Activated naive CD4-positive, alpha-beta T cell treated with anti-CD3 and anti-CD28 coated beads, Interleukin-2, amount 50 U/mL, for 72 hours (primary cell): Measurements from ENCODE around the gene PYCR2. TPM values are rescaled to one million over a fixed set of nuclear protein-coding genes. Genes with fewer than 3 reads are reported as not detected.
A peak's percentile ranks its signal among the peaks of the same experiment; 100 is the strongest.

Source experiments
- ATAC-seq, 2 donors: fragments of 150-1000 bp; cut with Tn5 transposase; 2 replicates each; pipeline ENCODE4 v1.10.0; 2021; ENCODE audit warnings: mild to moderate bottlenecking in 2 of 2, moderate library complexity in 2 of 2
- DNase-seq, 2 donors: peaks; one replicate each; pipeline ENCODE4 v3.0.0; 2021 to 2022; ENCODE audit warnings: low spot score in 2 of 2
- H3K27ac Mint-ChIP-seq, 2 donors: one replicate each; pipeline ENCODE4 v1.8.0; 2022; ENCODE audit warnings: mild to moderate bottlenecking in 2 of 2, mixed read lengths in 2 of 2
- H3K36me3 Mint-ChIP-seq, 2 donors: one replicate each; pipeline ENCODE4 v1.8.0; 2022; ENCODE audit warnings: mixed read lengths in 2 of 2
- H3K9me3 Mint-ChIP-seq, 2 donors: one replicate each; pipeline ENCODE4 v1.8.0; 2022; ENCODE audit warnings: mixed read lengths in 2 of 2
- total RNA-seq, 2 donors: library from RNA; stranded (reverse); gene quantifications; one replicate each; pipeline ENCODE4 v1.2.3, GENCODE V29; 2022

The PYCR2 gene
- total RNA-seq, 2 donors from 2014 or later, result 114 to 129 TPM

DNA sequence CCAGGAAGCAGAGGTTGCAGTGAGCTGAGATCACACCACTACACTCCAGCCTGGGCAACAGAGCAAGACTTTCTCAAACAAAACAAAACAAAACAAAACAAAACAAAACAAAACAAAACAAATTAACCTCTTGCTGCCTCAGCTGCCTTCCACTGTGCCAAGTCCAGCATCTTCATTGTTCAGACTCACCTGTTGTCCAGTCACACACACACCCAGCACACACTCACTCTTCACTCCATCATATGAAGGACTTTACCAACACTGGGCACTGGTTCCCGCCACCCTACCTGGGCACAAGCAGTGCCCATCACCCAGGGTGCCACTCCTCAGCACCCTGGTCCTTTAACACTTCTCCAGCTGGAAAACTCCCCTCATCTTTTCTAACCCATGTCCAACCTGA lies 14.6 kb downstream of the PYCR2 start:
- DNase-seq (no peak), ATAC-seq (no peak)
- H3K27ac Mint-ChIP-seq, result peak overlapping the region; percentile 0 to 3
- no peaks in the 10 kb centered on the region for H3K9me3 Mint-ChIP-seq
- H3K36me3 Mint-ChIP-seq, result no peaks in the 10 kb centered on the region

DNA sequence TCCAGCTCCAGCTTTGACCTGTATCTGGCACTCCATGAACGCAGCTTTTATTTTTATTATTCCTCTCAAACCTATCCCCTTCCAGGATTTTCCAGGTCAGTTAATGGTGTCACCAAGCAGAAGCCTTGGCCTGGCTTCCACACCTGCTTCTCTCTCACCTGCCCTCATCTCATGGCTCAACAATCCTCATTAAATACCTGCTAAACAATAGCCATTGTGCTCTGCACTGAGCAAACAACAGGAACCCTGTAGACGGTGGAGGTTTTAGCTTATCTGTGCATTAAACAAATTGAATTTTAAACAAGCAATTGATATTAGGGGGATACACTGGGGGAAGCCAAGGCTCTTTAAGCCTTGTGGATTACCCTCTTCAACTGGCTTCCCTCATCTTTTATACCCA lies 15.3 kb downstream of the PYCR2 start:
- H3K9me3 Mint-ChIP-seq, result peaks cover 0 to under 1% of the 10 kb centered on the region in 2 donors
- no peak for ATAC-seq
- DNase-seq, result no peak
- H3K36me3 Mint-ChIP-seq, result no peaks in the 10 kb centered on the region
- no peak overlapping the region for H3K27ac Mint-ChIP-seq

DNA sequence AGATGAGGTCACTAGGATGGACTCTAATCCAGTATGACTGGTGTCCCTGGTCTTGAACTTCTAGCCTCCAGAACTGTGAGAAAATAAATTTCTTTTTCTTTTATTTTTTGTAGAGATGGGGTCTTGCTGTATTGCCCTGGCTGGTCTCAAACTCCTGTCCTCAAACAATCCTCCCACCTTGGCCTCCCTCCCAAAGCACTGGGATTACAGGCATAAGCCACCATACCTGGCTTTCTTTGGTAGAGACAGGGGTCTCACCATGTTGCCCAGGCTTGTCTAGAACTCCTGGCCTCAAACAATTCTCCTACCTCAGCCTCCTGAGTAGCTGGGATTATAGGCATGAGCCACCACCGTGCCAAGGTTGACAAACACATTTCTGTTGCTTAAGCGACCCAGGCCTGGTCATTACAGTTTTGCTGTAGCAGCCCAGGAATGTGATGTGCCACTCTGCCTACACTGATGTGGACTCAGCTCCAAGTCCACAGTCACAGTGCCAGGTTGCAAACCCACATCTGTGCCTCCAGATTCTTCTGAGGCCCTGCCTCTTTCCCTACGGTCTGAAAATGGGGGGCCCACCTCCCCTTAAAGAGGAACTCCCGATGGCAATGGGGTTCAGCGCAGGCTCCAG lies 15.9 kb downstream of the PYCR2 start:
- Mint-ChIP-seq H3K36me3 (no peaks in the 10 kb centered on the region), H3K9me3 (peaks cover 0 to 3% of the 10 kb centered on the region in 2 donors), H3K27ac (peak overlapping the region in 1 of 2 donors; percentile 66)
- ATAC-seq (no peak), DNase-seq (no peak)

GRCh38 chr1:225907341-225907740 lies 16.7 kb downstream of the PYCR2 start:
- ATAC-seq, result no peak
- H3K9me3 Mint-ChIP-seq, result peaks cover 0 to 3% of the 10 kb centered on the region in 2 donors
- peak overlapping the region in 1 of 2 donors; percentile 66 for H3K27ac Mint-ChIP-seq
- H3K36me3 Mint-ChIP-seq, result no peaks in the 10 kb centered on the region
- no peak for DNase-seq

DNA sequence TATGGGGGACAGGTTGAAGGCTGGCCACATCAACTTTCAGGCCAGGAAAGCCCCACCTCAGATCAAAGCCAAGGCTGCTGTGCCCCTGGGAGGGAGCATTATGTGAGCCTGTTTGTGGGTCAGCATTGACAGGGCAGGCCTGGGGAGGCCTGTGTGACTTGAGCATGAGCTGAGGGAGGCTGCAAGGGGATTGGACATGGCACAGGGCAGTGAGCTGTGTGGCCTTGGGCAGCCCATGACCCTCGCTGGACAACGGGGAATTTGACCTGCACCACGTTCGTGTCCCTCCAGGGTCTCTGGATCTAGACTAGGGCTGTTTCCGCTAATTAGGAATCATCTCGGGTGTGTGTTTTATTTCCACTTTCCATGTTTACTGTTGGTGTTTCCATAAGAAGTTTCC lies 17.6 kb downstream of the PYCR2 start:
- Mint-ChIP-seq H3K9me3 (peaks cover 0 to 3% of the 10 kb centered on the region in 2 donors), H3K27ac (no peak overlapping the region), H3K36me3 (no peaks in the 10 kb centered on the region)
- DNase-seq, result no peak
- ATAC-seq, result no peak

- H3K27ac Mint-ChIP-seq, result peak overlapping the region in 1 of 2 donors; percentile 3
These were observed 20.4 kb downstream of the PYCR2 start for GRCh38 chr1:225903623-225904022.

DNA sequence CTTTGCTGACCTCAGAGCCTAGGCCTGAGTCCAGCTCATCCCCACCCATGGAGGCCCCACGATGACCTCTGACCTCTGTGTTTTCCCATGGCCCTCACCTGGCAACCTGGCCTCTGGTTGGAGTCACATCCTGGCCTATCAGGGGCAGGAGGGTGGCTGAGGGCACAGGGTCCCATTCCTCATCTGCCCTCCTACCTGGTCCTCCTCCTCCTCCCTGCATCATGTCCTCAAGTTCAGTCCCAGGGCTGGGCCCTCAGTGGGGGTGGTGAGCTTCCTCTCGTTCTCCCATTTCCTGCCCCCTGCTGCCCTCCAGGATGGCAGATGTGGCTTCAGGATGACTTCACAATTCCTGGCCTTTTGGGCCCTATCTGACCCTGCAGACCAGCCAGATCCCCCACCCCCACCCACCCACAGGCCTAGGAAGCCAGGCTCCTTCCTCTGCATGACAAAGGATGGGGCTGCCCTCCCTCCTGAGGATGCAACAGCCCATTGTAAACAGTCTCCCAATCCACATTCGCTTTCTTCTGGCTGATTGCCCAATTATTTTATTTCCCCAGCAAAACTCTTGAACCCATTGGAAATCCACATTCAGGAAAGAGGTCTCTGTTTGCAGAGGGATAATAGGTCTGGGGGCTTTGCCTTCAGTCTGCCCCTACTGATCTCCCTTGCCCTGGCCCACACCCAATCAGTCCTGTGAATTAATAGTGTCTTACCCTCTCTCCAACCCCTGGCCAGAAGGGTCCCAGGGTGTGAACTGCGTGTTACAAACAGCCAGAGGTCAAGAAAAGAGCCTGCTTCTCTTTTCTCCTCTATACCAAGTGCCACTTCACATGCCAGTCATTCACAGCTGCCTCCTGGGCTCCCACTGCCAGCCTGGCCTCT lies 24.8 kb downstream of the PYCR2 start:
- no peak for ATAC-seq
- DNase-seq, result no peak
- peak overlapping the region; percentile 12 to 81 for H3K27ac Mint-ChIP-seq
- H3K9me3 Mint-ChIP-seq, result peaks cover 3% of the 10 kb centered on the region in 2 donors
- peaks cover 0 to 15% of the 10 kb centered on the region in 2 donors for H3K36me3 Mint-ChIP-seq

More at GRCh38 chr1:225903623-225904022, 20.4 kb downstream of the PYCR2 start:
- Mint-ChIP-seq H3K36me3 (peaks cover 0 to 6% of the 10 kb centered on the region in 2 donors), H3K9me3 (peaks cover 0 to 3% of the 10 kb centered on the region in 2 donors)
- DNase-seq (no peak), ATAC-seq (no peak)

- Mint-ChIP-seq H3K27ac (peak overlapping the region; percentile 77 to 82), H3K9me3 (peaks cover 0 to 3% of the 10 kb centered on the region in 2 donors), H3K36me3 (peaks cover 0 to 15% of the 10 kb centered on the region in 2 donors)
- no peak for ATAC-seq
- no peak for DNase-seq
These were observed 26.2 kb downstream of the PYCR2 start for GRCh38 chr1:225897595-225898514.

GRCh38 chr1:225896937-225897549 lies 27.0 kb downstream of the PYCR2 start:
- ATAC-seq, result peak; percentile 99 to 100
- H3K36me3 Mint-ChIP-seq, result peaks cover 0 to 15% of the 10 kb centered on the region in 2 donors
- H3K27ac Mint-ChIP-seq, result peak overlapping the region; percentile 77 to 82

GRCh38 chr1:225896494-225896893 lies 27.6 kb downstream of the PYCR2 start:
- H3K36me3 Mint-ChIP-seq, result peaks cover 0 to 15% of the 10 kb centered on the region in 2 donors

More at GRCh38 chr1:225896937-225897549, 27.0 kb downstream of the PYCR2 start:
- peaks cover 0 to 3% of the 10 kb centered on the region in 2 donors for H3K9me3 Mint-ChIP-seq
- peak; percentile 62 to 77 for DNase-seq

GRCh38 chr1:225892307-225892706 lies 31.7 kb downstream of the PYCR2 start:
- no peaks in the 10 kb centered on the region for H3K36me3 Mint-ChIP-seq

More at GRCh38 chr1:225896494-225896893, 27.6 kb downstream of the PYCR2 start:
- ATAC-seq, result no peak
- Mint-ChIP-seq H3K27ac (peak overlapping the region in 1 of 2 donors; percentile 82), H3K9me3 (peaks cover 0 to 3% of the 10 kb centered on the region in 2 donors)
- DNase-seq, result no peak

GRCh38 chr1:225891229-225891972 lies 32.6 kb downstream of the PYCR2 start:
- ATAC-seq (no peak), DNase-seq (no peak)
- H3K9me3 Mint-ChIP-seq, result no peaks in the 10 kb centered on the region
- no peak overlapping the region for H3K27ac Mint-ChIP-seq
- H3K36me3 Mint-ChIP-seq, result no peaks in the 10 kb centered on the region

More at GRCh38 chr1:225892307-225892706, 31.7 kb downstream of the PYCR2 start:
- ATAC-seq (no peak), DNase-seq (no peak)
- Mint-ChIP-seq H3K27ac (no peak overlapping the region), H3K9me3 (no peaks in the 10 kb centered on the region)

DNA sequence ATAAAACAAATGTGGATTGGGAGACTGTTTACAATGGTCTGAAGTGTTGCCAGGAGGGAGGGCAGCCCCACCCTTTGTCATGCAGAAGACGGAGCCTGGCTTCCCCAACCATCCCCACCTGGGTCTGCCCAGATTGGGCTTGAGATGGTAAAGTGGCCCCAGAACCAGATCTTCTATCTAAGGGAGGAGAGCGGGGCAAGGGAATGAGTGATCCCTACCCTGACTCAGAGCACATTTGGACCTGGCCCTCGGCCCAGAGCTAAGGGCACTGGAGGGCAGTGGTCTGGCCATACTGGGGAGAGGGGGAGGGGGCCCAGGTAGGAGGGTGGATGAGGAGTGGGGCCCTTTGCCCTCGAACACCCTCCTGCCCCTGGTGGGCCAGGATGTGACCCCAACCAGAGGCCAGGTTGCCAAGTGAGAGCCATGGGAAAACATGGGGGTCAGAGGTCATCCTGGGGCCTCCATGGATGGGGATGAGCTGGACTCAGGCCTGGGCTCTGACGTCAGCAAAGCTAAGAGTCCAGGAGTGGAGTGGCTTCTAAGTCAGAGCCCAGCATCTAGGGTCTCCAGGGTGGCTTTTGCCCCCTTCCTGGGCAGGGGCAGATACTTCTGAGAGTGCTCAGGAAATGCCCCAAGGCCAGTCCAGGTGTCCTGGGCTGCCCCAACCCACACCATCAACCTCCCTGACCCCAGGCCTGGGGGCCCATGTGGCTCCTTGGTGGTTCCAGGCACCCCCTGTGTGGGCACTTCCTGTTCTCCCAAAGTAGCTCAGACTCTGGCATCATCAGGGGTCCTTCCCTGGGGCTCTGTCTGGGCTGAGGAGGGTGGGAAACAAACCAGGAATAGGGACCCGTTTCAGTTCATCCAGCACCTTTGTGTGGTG lies 33.5 kb downstream of the PYCR2 start:
- ATAC-seq (no peak), DNase-seq (no peak)
- no peak overlapping the region for H3K27ac Mint-ChIP-seq
- no peaks in the 10 kb centered on the region for H3K9me3 Mint-ChIP-seq
- no peaks in the 10 kb centered on the region for H3K36me3 Mint-ChIP-seq

DNA sequence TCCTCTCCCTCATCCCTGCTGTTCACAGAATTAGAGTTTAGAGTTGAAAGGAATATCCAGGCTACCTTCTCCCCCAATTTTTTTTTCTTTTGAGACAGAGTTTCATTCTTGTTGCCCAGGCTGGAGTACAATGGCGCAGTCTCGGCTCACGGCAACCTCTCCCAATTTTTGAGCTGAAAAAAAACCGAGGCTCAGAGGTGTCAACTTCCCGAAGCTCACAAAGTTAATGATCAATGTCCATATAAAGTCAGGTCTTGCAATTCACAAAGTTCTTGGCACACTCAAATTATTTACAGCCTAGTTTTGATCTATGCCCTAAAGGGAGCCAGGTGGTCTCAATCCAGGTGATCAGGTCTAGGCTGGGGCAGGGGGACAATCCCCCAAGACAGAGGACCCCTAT lies 34.3 kb downstream of the PYCR2 start:
- DNase-seq (no peak), ATAC-seq (no peak)
- H3K36me3 Mint-ChIP-seq, result no peaks in the 10 kb centered on the region
- no peak overlapping the region for H3K27ac Mint-ChIP-seq
- no peaks in the 10 kb centered on the region for H3K9me3 Mint-ChIP-seq
